Measurements from ENCODE around the gene PXDN.

DNA sequence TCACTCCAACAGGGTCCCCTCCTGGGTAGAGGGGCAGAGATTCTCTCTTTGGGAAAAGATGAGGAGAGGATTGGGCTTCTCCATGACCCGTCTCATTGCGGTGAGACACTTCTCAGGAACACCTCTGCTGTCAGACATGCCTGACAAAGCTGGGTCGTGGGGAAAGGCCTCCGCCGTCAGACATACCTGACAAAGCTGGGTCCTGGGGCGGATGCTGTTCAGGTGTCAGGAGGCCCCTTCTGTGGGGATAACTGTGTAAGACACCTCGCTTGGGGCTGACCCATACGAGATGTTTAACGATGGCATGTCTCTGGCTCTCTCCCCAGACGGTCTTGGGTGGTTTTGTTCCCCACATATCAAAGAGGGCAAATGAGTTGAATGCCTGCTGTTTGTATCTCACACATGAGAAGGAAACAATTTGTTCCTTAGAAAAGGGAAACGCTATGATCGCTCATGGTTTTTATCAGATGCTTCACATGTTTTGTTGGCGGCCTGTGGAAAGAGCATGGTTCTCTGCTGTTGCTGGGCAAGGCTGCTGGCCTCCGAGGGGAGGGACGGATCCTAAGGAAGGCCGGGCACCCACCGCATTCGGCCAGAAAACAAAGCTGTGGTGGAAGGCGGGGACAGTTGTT lies 40.8 kb upstream of the PXDN start:
- TF ChIP-seq, protein P1, sequence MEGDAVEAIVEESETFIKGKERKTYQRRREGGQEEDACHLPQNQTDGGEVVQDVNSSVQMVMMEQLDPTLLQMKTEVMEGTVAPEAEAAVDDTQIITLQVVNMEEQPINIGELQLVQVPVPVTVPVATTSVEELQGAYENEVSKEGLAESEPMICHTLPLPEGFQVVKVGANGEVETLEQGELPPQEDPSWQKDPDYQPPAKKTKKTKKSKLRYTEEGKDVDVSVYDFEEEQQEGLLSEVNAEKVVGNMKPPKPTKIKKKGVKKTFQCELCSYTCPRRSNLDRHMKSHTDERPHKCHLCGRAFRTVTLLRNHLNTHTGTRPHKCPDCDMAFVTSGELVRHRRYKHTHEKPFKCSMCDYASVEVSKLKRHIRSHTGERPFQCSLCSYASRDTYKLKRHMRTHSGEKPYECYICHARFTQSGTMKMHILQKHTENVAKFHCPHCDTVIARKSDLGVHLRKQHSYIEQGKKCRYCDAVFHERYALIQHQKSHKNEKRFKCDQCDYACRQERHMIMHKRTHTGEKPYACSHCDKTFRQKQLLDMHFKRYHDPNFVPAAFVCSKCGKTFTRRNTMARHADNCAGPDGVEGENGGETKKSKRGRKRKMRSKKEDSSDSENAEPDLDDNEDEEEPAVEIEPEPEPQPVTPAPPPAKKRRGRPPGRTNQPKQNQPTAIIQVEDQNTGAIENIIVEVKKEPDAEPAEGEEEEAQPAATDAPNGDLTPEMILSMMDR (IDR thresholded peaks at IDR 0.05) = no peak
- TF ChIP-seq POLR2A (IDR thresholded peaks at IDR 0.05) (no peak), EP300 (IDR thresholded peaks at IDR 0.05) (no peak)
